Retina (tissue), 1 donor: ENCODE data around the gene TOX2.

ENCODE experiments used
- DNase-seq: peaks from one replicate; pipeline ENCODE4 v3.0.0-alpha.2; 2016

TOX2 gene, protein sequence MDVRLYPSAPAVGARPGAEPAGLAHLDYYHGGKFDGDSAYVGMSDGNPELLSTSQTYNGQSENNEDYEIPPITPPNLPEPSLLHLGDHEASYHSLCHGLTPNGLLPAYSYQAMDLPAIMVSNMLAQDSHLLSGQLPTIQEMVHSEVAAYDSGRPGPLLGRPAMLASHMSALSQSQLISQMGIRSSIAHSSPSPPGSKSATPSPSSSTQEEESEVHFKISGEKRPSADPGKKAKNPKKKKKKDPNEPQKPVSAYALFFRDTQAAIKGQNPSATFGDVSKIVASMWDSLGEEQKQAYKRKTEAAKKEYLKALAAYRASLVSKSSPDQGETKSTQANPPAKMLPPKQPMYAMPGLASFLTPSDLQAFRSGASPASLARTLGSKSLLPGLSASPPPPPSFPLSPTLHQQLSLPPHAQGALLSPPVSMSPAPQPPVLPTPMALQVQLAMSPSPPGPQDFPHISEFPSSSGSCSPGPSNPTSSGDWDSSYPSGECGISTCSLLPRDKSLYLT

GRCh38 chr20:43914311-43915210, at the start of gene TOX2:
TOX2 (plus strand) TSS chr20:43914852; CDS start chr20:43914892, 40 bp downstream.
- DNase-seq: peak; percentile 65

- DNase-seq: no peak
These were observed 46.6 kb upstream of the TOX2 start for GRCh38 chr20:43868091-43868490.

GRCh38 chr20:43870484-43870883, 44.2 kb upstream of the TOX2 start:
- DNase-seq: no peak

- DNase-seq: no peak
These were observed 35.9 kb upstream of the TOX2 start for GRCh38 chr20:43878776-43879175.

GRCh38 chr20:43893930-43894329, 20.7 kb upstream of the TOX2 start:
- no peak for DNase-seq

- peak; percentile 80 for DNase-seq
These were observed 20.2 kb upstream of the TOX2 start for GRCh38 chr20:43894491-43894890.

- DNase-seq: no peak
These were observed 19.4 kb upstream of the TOX2 start for GRCh38 chr20:43895235-43895634.

GRCh38 chr20:43899274-43900120, 15.2 kb upstream of the TOX2 start:
- DNase-seq: no peak

DNA sequence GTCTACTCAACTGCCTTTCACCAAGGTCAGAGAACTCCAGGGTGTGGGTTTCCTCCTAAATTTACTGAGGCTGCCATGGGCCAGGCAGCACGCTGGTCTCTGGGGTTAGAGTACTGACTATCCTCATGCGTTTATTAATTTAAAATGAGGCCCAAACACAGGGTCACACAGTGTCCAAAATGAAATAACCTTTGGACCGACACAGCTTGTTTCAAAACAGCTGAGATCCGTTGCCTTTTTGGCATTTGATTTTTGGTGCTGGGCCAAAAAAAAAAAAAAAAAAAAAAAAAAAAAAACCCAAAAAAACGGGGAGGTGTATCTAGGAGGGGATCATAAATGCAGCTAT, 14.6 kb upstream of the TOX2 start:
- DNase-seq: no peak

GRCh38 chr20:43900496-43900895, 14.2 kb upstream of the TOX2 start:
- peak; percentile 35 for DNase-seq

DNA sequence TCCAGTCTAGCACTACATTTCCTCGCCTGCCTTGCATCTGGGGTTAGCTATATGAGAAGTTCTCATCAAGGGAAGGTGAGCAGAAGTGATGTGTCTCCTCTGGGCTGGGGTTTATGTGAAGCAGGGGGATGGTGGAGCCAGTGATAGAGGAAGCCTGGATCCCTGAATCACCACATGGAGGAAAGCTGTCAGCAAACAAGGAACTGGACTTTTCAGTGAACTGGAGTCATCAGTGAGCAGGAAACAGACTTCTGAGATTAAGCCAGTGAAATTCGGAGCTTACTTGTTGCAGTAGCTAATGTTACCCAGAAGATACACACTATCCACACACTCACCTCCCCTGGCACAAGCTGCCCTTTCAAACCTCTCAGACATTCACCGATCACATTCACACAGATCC, 13.4 kb upstream of the TOX2 start:
- DNase-seq: no peak

- peak; percentile 82 for DNase-seq
These were observed 10.5 kb upstream of the TOX2 start for GRCh38 chr20:43903953-43904826.

- no peak for DNase-seq
These were observed 9.8 kb upstream of the TOX2 start for GRCh38 chr20:43904827-43905177.

- no peak for DNase-seq
These were observed 8.1 kb upstream of the TOX2 start for GRCh38 chr20:43906505-43907034.

GRCh38 chr20:43909211-43909610, 5.4 kb upstream of the TOX2 start:
- DNase-seq: no peak

- no peak for DNase-seq
These were observed 4.9 kb upstream of the TOX2 start for GRCh38 chr20:43909720-43910119.

DNA sequence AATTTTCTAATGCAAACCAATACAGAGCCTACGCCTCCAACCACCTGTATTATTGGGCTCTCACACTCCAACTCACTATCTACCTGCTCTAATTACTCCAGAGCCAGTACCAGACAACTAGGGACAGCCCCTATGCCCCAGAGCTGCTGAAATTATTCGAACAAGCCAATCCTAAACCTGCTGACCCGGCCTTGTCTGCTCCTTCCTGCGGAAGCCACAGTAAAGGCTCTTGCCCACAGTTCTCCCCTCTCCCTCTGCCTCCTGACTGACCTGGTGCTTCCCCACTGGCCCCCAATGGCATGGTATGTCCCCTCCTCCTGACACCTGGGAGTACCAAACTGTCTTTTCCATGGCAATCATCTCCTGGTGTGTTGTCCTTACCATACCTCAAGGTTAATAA, 4.1 kb upstream of the TOX2 start:
- no peak for DNase-seq

- no peak for DNase-seq
These were observed 3.6 kb upstream of the TOX2 start for GRCh38 chr20:43911066-43911465.

- peak; percentile 17 for DNase-seq
These were observed 1.2 kb upstream of the TOX2 start for GRCh38 chr20:43913291-43914025.

GRCh38 chr20:43915211-43916072, 790 bp downstream of the TOX2 start:
- DNase-seq: peak; percentile 86
